GM06990 (cell line): ENCODE data around the gene GNPDA1.

Source experiments
- DNase-seq: peaks from one replicate; pipeline ENCODE4 v3.0.0-alpha.2; 2011; ENCODE audit not compliant: insufficient read length; ENCODE audit errors: extremely low read depth
- H3K27me3 ChIP-seq: replicated peaks from 2 replicates; pipeline ENCODE4 v1.6.0; 2011; ENCODE audit warnings: low read length; ENCODE audit not compliant: control insufficient read depth, insufficient read depth
- H3K36me3 ChIP-seq: 2 replicates; pipeline ENCODE4 v1.5.1; 2011; ENCODE audit warnings: low read length; ENCODE audit not compliant: control insufficient read depth, insufficient read depth
- H3K4me3 ChIP-seq: replicated peaks from 2 replicates; pipeline ENCODE4 v1.5.1; 2011; ENCODE audit warnings: low read depth, mild to moderate bottlenecking, control low read depth, low read length
- CTCF ChIP-seq: IDR thresholded peaks from 2 replicates; pipeline ENCODE4 v1.5.1; 2011; ENCODE audit warnings: low read length, control low read depth, mild to moderate bottlenecking, inconsistent platforms; ENCODE audit not compliant: insufficient read depth, poor library complexity, severe bottlenecking

Gene GNPDA1

GRCh38 chr5:142015781-142016533, 3.1 kb upstream of the GNPDA1 start:
- Histone ChIP-seq H3K27me3 (no peaks in the 10 kb centered on the region), H3K36me3 (no peaks in the 10 kb centered on the region), H3K4me3 (no peak overlapping the region)
- TF ChIP-seq CTCF: no peak
- DNase-seq: no peak

GRCh38 chr5:142014911-142015584, 2.2 kb upstream of the GNPDA1 start:
- Histone ChIP-seq H3K36me3 (no peaks in the 10 kb centered on the region), H3K27me3 (no peaks in the 10 kb centered on the region), H3K4me3 (no peak overlapping the region)
- DNase-seq: no peak
- TF ChIP-seq CTCF: peak; percentile 44

GRCh38 chr5:142013734-142014521, 1.1 kb upstream of the GNPDA1 start:
- Histone ChIP-seq H3K27me3 (no peaks in the 10 kb centered on the region), H3K4me3 (no peak overlapping the region), H3K36me3 (no peaks in the 10 kb centered on the region)
- no peak for TF ChIP-seq CTCF
- DNase-seq: no peak

- peak; percentile 41 for TF ChIP-seq CTCF
- no peaks in the 10 kb centered on the region for H3K27me3 ChIP-seq
- no peak for DNase-seq
Measured at GRCh38 chr5:142012186-142012785, 541 bp downstream of the GNPDA1 start.

GRCh38 chr5:142011572-142012185, 1.1 kb downstream of the GNPDA1 start:
- H3K27me3 ChIP-seq: no peaks in the 10 kb centered on the region
- no peak for TF ChIP-seq CTCF
- DNase-seq: no peak
- H3K36me3 ChIP-seq: no peaks in the 10 kb centered on the region
- H3K4me3 ChIP-seq: no peak overlapping the region

More at GRCh38 chr5:142012186-142012785, 541 bp downstream of the GNPDA1 start:
- Histone ChIP-seq H3K36me3 (no peaks in the 10 kb centered on the region), H3K4me3 (peak overlapping the region; percentile 60)
